ENCODE results near the gene HSPA4L. TPM values are rescaled to one million over a fixed set of nuclear protein-coding genes. Genes with fewer than 3 reads are reported as not detected.

The HSPA4L gene
- total and polyA plus RNA-seq, 10 of the 15 experiments (the other 5 are each of a cell fraction or from before 2014, with no cell fraction given): 8.6 to 40.5 (median 21.4) TPM

GRCh38 chr4:127828121-127828520, 46.0 kb downstream of the HSPA4L start:
- H3K9me3 ChIP-seq (replicated peaks; ENCODE audit: control insufficient read depth, insufficient read depth, low read length): no peaks in the 10 kb centered on the region
- RAD21 ChIA-PET (ENCODE audit: unreplicated experiment): no interaction called here
- DNase-seq (ENCODE audit: low read depth, low spot score): no peak
- no peaks in the 10 kb centered on the region for H3K79me2 ChIP-seq (ENCODE audit: control insufficient read depth, insufficient read depth, low read length)
- no peak for ATAC-seq
- intact Hi-C loops (cut with micrococcal nuclease; ENCODE audit: unreplicated experiment): loop anchor here (5.0 kb wide), 1 partner anchor 54 kb away; the partner anchor contains the start of gene PLK4
- no peak overlapping the region for H3K4me3 ChIP-seq
- TF ChIP-seq POLR2AphosphoS5 (IDR thresholded peaks at IDR 0.05; ENCODE audit: low read length): no peak
- TF ChIP-seq JUND (IDR thresholded peaks at IDR 0.05; ENCODE audit: low read depth, low read length): no peak
- no peak for TF ChIP-seq TCF7 (IDR thresholded peaks at IDR 0.05; ENCODE audit: borderline replicate concordance)
- no peak for TF ChIP-seq MXI1 (IDR thresholded peaks at IDR 0.05; ENCODE audit: low read depth, low read length)
- TF ChIP-seq DPF2 (IDR thresholded peaks at IDR 0.05): no peak
- TF ChIP-seq, protein P1, sequence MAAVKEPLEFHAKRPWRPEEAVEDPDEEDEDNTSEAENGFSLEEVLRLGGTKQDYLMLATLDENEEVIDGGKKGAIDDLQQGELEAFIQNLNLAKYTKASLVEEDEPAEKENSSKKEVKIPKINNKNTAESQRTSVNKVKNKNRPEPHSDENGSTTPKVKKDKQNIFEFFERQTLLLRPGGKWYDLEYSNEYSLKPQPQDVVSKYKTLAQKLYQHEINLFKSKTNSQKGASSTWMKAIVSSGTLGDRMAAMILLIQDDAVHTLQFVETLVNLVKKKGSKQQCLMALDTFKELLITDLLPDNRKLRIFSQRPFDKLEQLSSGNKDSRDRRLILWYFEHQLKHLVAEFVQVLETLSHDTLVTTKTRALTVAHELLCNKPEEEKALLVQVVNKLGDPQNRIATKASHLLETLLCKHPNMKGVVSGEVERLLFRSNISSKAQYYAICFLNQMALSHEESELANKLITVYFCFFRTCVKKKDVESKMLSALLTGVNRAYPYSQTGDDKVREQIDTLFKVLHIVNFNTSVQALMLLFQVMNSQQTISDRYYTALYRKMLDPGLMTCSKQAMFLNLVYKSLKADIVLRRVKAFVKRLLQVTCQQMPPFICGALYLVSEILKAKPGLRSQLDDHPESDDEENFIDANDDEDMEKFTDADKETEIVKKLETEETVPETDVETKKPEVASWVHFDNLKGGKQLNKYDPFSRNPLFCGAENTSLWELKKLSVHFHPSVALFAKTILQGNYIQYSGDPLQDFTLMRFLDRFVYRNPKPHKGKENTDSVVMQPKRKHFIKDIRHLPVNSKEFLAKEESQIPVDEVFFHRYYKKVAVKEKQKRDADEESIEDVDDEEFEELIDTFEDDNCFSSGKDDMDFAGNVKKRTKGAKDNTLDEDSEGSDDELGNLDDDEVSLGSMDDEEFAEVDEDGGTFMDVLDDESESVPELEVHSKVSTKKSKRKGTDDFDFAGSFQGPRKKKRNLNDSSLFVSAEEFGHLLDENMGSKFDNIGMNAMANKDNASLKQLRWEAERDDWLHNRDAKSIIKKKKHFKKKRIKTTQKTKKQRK (IDR thresholded peaks at IDR 0.05; ENCODE audit: low read depth, low read length): no peak
- no peak for TF ChIP-seq HSF1 (IDR thresholded peaks at IDR 0.05; ENCODE audit: low read depth, low read length)
- TF ChIP-seq LARP7 (IDR thresholded peaks at IDR 0.05): no peak
- no peak for TF ChIP-seq MEF2A (IDR thresholded peaks at IDR 0.05; ENCODE audit: insufficient read depth, low read depth, low read length)
- in situ Hi-C loops (cut with MboI): no loop called here
- POLR2A ChIA-PET: no interaction called here
- no TSS peak for BruUV-seq (replicated peaks)
- peaks cover 0 to 9% of the 10 kb centered on the region in 2 experiments; a peak in 1 of 4 replicates for H3K36me3 ChIP-seq (ENCODE audit: control insufficient read depth in 2 of 2, insufficient read depth in 2 of 2, low read length in 1 of 2)
- no peak for FAIRE-seq
- H3K4me1 ChIP-seq (ENCODE audit: control insufficient read depth, insufficient read depth, low read length): peaks cover 34% of the 10 kb centered on the region
- H2AFZ ChIP-seq (ENCODE audit: control insufficient read depth, low read depth, low read length): no peak overlapping the region
- SMC1A ChIA-PET (ENCODE audit: uncharacterized antibody, unreplicated experiment): interaction anchor here (1.1 to 1.6 kb wide), 7 partner anchors 9 to 68 kb away, joined by 3 to 4 read pairs (median 3); partner anchors contain the start of gene PLK4
- H3K4me2 ChIP-seq (ENCODE audit: control insufficient read depth, insufficient read depth): no peak overlapping the region
- no peaks in the 10 kb centered on the region for H4K20me1 ChIP-seq (ENCODE audit: control insufficient read depth, insufficient read depth)
- peak overlapping the region; percentile 37; the same call in 1 of the 2 replicates for H3K27ac ChIP-seq (ENCODE audit: control insufficient read depth, insufficient read depth)
- H3K9ac ChIP-seq (ENCODE audit: control insufficient read depth, insufficient read depth, low read length): no peak overlapping the region
- CTCF ChIA-PET: no interaction called here
- H3K27me3 ChIP-seq (replicated peaks in 1 of 2; ENCODE audit: control insufficient read depth in 2 of 2, insufficient read depth in 2 of 2, low read length in 1 of 2): no peaks in the 10 kb centered on the region
- 98% methylated on average over 2 of the region's 2 CpGs for WGBS (ENCODE audit: insufficient coverage, insufficient replicate concordance, low lambda C conversion rate, missing lambda C conversion rate)
